ENCODE data around the gene PROP1.

PROP1 gene

GRCh38 chr5:177984584-177985206 is 11.3 kb downstream of the PROP1 start:
- H3K4me3 ChIP-seq (replicated peaks; ENCODE audit: insufficient read depth, low read length) = no peak overlapping the region
- peaks cover 54% of the 10 kb centered on the region for H3K27me3 ChIP-seq (ENCODE audit: insufficient read depth, poor library complexity, severe bottlenecking)
- TF ChIP-seq CTCF (IDR thresholded peaks at IDR 0.05; ENCODE audit: insufficient read depth, low read length) = no peak
- no peak for TF ChIP-seq POLR2AphosphoS5 (IDR thresholded peaks at IDR 0.05; ENCODE audit: low read depth)
- no peak for DNase-seq (ENCODE audit: low read depth in 1 of 2, low spot score in 1 of 2)
- no peak overlapping the region for H3K27ac ChIP-seq (replicated peaks)

GRCh38 chr5:177983763-177984583 is 12.1 kb downstream of the PROP1 start:
- Histone ChIP-seq H3K27me3 (ENCODE audit: insufficient read depth, poor library complexity, severe bottlenecking) (peaks cover 54% of the 10 kb centered on the region), H3K27ac (replicated peaks) (no peak overlapping the region), H3K4me3 (replicated peaks; ENCODE audit: insufficient read depth, low read length) (no peak overlapping the region)
- no peak for DNase-seq (ENCODE audit: low read depth in 1 of 2, low spot score in 1 of 2)
- TF ChIP-seq CTCF (IDR thresholded peaks at IDR 0.05; ENCODE audit: insufficient read depth, low read length) (no peak), REST (IDR thresholded peaks at IDR 0.05; ENCODE audit: insufficient replicate concordance, low read depth) (no peak), POLR2AphosphoS5 (IDR thresholded peaks at IDR 0.05; ENCODE audit: low read depth) (no peak)

- no peak for TF ChIP-seq SPI1 (IDR thresholded peaks at IDR 0.05; ENCODE audit: borderline replicate concordance, low read depth)
- TF ChIP-seq REST (IDR thresholded peaks at IDR 0.05; ENCODE audit: insufficient replicate concordance, low read depth) = no peak
- no peak for TF ChIP-seq POLR2AphosphoS5 (IDR thresholded peaks at IDR 0.05; ENCODE audit: low read depth)
- no peak for TF ChIP-seq GABPA (IDR thresholded peaks at IDR 0.05; ENCODE audit: low read depth)
- TF ChIP-seq CTCF (IDR thresholded peaks at IDR 0.05; ENCODE audit: insufficient read depth, low read length) = no peak
- Histone ChIP-seq H3K27ac (replicated peaks) (no peak overlapping the region), H3K27me3 (ENCODE audit: insufficient read depth, poor library complexity, severe bottlenecking) (peaks cover 54% of the 10 kb centered on the region), H3K4me3 (replicated peaks; ENCODE audit: insufficient read depth, low read length) (no peak overlapping the region)
- DNase-seq (ENCODE audit: low read depth in 1 of 2, low spot score in 1 of 2) = no peak
These were observed 13.1 kb downstream of the PROP1 start for GRCh38 chr5:177982956-177983355.
